Renal cortical epithelial cell (primary cell): ENCODE results near the gene MCC. TPM values are rescaled to one million over a fixed set of nuclear protein-coding genes. Genes with fewer than 3 reads are reported as not detected.

Source experiments
- DNase-seq: peaks from one replicate; pipeline ENCODE4 v3.0.0-alpha.2; 2011; ENCODE audit warnings: low read depth
- total RNA-seq: library from RNA; depleted of rRNA; stranded (reverse); fragments of >200 nt; gene quantifications from 2 replicates; pipeline ENCODE4 v1.2.3, GENCODE V29; 2014

The MCC gene
- total RNA-seq, result 20.7 and 42.9 TPM in 2 replicates

DNA sequence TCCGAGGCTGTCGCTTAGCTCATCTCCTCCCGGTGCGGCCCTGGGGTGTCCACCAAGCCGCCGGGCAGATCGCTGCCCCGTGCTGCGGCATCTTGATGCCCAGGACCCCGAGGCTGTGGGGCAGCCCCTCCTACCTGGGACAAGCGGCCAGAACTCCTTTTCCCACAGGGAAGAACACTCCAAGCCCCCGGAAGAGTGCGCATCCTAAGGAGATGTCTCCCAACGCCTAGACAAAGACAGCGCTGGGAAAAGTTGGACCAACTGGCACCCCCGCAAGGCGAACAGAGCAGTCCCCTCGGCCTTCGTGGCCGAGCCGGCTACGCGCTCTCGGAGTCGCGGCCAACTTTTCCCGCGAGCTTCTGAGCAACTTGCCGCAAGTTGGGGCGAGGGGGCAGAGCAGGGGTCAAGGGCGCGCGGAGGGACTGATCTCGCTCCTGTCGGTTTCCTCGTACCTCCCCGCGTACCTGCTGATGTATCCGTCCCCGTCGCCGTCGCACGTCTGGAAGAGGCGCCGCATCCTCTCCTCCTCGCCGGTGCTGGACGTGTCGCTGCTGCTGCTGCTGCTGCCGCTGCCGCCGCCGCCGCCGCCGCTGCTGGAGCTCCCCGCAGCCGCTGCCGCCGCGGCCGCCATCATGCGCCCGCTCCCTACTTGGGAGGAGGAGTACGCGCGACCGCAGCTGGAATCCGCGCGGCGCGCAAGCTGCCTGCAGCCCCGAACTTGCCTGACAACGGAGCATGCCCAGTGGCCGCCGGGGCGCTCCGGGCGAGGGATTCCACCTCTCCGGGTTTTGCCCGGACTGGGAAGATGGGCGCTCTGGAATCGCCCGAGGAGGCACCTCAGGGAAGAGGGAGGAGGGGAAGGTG lies at the start of gene MCC:
Gene MCC (minus strand): TSS at position 673 of the 864 bp plus-strand sequence.
- DNase-seq, result peak; percentile 60

DNA sequence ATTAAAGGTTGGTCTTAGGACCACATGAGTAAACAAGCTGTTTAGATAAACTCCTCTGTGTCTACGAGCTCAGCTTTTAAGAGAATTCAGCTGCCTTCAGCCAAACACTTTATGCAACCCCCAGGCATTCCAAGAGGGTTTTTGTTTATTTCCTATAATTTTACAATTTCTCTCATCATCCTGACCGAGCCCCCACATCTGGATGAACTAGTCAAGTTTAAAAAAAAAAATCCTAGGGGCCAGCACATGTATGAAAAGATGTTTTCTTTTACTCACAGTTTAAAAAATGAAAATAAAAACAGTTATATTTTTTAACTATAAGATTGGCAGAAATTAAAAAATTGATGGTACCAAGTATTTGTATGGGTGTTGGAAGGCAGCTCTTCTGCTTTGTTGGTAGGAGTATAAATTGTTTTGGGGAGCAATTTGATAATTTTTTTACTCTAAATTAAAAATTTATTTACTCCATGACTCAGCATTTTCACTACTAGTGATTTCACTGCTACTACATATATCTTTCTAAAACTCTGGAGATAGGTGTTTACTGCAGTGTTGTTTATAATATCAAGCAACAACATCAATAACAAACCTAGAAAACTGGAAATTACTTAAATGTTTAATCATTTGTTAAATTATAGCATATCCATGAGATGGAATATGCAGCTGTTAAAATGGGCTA lies 43.4 kb upstream of the MCC start:
- DNase-seq, result no peak

DNA sequence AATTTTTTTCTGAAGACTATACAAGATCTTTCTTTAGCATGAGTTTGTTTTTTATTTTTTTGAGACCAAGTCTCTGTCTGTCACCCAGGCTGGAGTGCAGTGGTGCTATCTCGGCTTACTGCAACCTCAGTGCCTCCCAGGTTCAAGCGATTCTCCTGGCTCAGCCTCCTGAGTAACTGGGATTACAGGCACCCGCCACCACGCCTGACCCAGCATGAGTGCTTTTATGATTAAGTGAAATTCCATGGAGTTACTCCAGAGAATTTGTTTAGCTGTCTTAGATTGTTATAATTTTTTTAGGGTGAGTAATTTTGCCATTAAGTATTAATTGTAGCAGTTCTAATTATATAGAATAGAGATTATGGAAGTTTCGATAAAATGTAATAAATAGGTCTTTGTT lies 39.5 kb upstream of the MCC start:
- DNase-seq, result no peak

DNA sequence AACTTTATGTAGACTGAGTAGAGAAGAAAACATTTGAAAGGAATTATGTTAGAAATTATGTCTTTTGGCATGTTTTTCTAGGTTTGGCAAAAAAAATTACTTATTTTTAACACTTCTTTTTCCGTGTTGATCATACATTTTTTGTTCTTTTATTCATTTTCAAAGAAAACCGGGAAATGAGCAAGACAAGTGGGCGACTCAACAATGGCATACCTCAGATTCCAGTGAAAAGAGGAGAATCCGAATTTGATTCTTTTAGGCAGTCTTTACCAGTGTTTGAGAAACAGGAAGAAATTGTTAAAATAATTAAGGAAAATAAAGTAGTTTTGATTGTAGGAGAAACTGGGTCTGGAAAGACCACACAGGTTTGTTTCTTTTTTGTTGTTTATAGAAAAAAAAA lies 38.2 kb upstream of the MCC start:
- DNase-seq, result no peak

DNA sequence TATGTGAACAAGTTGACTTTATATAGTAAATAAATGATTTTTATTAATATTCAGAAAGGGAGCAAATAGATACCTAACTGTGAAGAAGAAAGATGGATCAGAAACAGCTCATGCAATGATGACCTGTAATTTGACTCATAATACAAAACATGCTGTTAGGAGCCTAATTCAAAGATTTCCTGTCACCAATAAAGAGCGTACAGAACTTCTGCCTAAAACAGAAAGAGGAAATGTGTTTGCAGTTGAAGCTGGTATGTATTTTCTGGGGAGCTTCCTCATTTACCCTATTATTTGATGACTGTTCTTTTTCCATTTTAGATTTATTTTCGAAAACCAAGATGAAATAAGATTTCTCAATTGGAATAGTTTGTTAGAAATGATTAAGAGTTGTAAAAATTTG lies 36.7 kb upstream of the MCC start:
- DNase-seq, result no peak

DNA sequence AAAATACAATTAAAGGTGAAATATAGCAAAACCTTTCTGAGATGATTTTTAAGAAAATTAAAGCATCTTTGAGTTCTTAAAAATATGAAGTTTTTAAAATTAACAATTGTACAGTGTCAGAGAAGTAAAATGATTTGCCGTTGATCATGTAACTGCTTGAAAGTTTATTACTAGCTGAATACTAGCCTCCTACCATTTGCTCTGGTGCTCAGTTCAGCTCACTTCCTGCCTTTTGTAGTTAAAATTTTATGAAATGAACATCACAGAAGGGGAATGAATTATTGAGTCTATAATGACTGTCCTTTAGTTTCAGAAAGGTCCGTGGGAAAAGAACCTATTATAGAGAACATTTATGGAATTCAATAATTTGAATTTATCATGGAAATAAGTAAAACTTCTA lies 34.9 kb upstream of the MCC start:
- no peak for DNase-seq

DNA sequence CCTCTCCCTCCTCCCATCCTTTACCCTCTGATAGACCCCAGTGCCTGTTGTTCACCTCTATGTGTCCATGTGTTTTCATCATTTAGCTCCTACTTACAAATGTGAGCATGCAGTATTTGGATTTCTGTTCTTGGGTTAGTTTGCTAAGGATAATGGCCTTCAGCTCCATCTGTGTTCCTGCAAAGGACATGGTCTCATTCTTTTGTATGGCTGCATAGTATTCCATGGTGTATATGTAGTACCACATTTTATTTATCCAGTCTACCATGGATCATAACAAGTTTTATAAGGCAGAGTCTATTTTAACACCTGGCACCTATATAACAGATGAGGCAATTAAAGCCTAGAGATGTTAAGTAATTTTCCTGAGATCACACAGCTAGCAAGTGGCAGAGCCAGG lies 32.6 kb upstream of the MCC start:
- no peak for DNase-seq

DNA sequence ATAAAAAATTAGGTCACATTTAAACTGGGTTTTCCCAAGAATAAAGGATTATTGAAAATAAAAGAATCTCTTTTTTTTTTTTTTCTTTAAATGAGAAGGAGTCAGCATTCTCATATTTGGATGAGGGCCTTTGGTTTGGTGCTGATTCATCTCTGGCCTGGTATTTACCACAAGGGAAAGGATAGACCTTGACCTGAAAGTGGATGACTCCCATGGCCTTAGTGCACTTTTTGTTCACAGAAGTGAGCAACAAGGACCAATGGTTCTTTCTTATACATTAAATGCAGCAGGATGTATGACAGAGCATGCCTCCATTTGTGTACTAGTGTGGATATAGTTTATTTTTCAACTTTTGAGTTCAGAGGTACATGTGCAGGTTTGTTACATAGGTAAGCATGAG lies 32.2 kb upstream of the MCC start:
- DNase-seq, result peak; percentile 61

DNA sequence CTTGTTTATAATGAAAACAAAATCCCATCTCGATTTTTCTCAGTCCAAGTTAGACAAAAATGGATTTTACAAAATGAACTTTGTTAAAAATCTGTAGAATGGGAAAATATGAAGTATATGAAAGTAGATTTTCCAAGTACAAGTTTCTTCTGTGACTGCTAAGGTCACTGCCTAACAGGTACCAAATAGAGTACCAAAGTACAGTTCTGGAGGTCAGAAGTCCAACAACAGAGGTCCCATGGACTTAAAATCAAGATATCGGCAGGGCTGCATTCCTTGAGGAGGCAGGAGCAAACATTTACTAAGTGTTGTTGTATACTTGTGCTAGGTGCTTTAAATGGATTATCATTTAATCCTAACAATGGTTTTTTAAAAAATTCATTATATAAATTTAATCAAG lies 31.2 kb upstream of the MCC start:
- no peak for DNase-seq

DNA sequence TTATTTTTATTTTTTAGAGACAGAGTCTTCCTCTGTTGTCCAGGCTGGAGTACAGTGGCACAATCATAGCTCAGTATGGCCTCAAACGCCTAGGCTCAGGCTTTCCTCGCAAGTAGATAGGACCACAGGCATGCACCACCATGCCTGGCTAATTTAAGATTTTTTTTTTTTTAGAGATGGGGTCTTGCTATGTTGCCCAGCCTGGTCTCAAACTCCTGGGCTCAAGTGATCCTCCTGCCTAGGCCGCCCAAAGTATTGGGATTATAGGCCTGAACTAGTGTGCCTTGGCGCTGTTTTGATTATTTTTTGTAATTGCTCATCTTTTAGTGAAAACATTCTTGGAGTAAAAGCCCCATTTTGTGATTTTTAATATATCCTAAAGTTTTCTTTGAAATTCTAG lies 30.6 kb upstream of the MCC start:
- DNase-seq, result no peak

DNA sequence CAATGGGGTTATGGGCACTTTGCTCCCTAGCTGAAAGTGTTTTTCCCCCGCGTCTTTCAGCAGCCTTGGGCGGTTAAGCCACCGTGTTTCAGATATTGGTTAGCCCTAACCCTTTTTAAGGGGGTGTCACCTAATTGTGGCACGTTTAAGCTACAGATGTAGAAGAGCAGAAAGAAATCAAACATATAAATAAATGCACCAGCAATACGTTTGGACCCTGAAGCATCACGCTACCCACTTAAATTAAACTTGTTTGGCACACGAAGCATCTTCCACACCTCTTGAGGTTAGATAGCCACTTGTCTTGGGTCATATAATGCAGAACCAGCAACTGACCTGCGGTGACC lies 26.0 kb upstream of the MCC start:
- DNase-seq, result no peak

DNA sequence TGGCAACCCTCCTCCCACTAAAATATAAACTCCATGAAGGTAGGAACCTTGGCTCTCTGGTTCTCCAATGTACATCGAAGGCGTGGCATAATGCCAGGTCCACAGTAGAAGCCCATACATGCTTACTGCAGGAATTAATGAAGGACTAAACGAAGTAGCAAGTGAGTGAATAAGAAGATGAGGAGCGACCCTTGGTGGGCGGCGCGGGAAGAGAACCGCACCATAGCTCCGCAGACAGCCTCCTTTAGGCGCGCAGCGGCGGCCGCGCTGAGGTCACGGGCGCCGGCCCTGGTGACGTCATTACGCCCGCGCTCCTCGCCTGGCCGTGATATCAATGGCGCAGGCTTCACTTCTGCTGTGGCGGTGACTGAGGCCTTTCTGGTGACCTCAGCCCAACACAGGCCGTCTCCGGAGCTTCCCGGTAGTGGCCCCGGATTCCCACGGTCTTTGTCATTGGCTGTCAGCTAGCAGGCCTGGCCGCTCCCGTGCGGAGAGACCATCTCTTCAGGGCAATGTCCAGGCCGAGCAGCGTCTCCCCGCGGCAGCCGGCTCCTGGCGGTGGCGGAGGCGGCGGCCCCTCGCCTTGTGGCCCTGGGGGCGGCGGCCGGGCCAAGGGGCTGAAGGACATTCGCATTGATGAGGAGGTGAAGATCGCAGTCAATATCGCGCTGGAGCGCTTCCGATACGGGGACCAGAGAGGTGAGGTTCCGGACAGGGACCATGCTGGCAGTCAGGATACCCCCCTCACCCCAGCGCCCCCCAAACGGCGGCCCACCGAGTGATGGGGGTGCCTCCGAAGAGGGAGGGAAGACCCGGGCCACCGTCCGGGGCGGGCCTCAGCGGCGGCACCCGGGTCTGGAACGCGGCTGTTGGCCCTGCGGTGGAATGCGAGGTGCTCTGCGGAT lies 25.4 kb upstream of the MCC start, which contains the start of gene YTHDC2:
Gene YTHDC2 (plus strand): TSS at position 311 of the 905 bp plus-strand sequence. CDS start 202 bp downstream, at position 513.
- peak; percentile 47 for DNase-seq

DNA sequence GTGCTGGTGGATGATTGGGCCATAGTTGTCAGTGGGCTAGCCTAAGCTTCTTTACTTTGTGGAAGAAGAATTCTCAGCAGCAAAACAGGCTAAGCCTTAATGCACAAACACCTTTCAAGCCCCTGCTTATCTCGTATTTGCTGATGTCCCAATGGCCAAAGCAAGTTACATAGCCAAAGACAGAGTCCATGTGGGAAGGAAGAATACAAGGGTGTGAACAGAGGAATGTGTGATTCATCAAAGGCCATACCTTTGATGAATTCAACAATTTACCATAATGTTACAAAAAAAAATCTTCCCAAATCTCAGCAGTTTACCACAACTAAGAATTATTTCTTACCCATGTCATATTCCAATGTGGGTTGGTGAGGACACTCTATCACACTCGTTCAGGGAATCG lies 24.1 kb upstream of the MCC start:
- no peak for DNase-seq

DNA sequence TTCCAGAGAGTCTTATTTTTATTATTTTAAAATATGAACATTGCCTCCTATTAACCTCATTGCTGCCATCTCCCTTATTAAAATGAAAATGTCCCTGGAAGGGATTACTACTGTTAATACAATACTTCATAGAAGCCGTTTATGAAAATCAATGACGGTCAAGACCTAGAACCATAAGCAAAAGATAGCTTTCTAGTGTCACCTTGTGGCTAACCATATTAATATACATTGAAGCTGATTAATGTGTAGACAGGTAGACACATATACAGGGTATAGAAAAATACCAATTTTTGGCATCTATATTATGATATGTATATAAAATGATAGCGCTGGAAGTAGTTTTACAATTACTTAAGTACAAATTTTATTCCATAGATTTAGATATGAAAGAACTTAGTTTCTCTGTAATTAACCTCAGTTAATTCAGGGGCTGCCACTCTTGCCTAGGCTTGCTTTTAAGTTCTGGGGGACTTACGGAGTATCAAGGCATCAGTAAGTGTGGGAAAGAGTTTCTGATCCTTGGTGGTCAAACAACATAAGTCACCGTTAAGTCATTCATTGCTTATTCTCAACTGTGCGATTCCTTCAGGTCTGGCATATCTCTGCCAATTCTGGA lies 22.7 kb upstream of the MCC start:
- DNase-seq, result peak; percentile 52

DNA sequence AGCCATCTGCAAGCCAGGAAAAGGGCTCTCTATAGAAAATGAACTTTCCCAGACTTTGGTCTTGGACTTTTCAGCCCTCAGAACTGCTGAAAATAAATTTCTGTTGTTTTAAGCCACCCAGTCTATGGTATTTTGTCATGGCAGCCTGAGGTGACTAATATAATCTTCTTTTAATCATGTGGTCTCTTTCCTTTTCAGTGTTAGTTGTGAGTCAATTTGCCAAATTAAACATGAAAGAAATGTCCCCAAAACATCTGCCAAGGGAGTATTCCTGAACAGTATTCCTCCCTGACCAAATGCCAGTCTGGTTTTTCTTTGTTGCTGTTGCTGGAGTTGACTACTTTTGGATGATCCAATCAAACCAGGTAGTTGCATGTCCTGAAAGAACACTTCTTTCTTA lies 20.5 kb upstream of the MCC start:
- no peak for DNase-seq

DNA sequence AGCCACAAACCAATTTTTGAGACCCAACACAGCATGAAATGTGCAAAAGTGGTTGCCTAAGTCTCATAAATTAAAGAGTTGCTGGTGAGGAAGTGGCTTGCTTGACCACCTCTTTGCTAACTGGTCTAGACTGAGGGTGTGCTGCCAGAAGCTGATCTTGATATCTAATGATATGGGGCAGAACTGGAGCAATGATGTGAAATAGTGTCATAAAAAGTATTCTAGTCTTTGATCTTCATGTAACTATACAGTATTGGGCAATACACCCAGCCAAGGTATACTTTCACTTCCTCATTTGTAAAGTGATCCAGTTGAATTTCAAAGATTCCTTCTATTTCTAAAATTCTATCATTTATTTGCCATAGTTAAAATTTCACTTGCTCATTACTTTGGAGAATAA lies 19.3 kb upstream of the MCC start:
- no peak for DNase-seq

DNA sequence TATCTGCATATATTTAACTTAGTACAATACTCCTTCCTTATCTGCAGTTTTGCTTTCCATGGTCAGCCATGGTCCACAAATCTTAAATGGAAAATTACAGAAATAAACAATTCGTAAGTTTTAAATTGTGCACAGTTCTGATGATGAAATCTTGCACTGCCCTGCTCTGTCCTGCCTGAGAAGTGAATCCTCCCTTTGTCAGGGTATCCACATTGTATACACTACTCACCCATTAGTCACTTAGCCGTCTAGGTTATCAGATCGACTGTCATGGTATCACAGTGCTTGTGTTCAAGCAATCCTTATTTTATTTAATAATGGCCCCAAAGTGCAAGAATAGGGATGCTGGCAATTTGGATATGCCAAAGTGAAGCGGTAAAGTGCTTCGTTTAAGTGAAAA lies 16.9 kb upstream of the MCC start:
- no peak for DNase-seq

DNA sequence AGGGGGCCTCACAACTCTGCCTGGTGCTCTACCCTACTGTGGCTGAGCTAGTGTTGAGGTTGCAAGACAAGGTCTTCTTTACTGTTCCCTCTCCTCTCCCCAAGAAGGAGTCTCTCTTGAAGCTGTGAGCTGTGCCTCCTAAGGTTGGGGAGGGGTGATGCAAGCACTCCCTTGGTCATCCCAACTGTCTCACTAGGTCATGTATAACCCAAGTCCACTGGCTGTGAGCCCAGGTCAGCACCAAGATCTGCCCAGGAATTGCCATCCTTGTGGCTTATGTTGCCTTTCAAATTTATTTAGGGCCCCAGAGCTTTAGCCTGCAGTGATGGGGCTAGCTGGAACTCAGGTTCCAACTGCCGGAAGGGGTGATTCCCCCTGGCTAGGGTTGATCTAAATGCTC lies 14.9 kb upstream of the MCC start:
- no peak for DNase-seq

DNA sequence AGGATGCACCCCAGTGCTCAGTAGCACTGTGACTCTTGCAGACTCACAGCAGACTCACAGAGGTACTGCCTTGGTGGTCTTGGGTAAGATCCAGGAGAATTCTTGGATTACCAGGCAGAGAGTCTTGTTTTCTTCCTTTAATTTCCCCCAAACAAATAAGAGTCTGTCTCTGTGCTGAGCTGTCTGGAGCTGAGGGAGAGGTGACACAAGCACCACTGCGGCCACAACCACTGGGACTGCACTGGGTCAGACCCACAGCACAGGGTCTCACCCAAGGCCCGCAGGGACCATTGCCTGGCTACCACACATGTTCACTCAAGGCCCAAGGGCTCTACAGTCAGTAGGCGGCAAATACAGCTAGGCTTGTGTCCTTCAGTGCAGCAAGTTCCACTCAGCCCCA lies 13.8 kb upstream of the MCC start:
- DNase-seq, result no peak

DNA sequence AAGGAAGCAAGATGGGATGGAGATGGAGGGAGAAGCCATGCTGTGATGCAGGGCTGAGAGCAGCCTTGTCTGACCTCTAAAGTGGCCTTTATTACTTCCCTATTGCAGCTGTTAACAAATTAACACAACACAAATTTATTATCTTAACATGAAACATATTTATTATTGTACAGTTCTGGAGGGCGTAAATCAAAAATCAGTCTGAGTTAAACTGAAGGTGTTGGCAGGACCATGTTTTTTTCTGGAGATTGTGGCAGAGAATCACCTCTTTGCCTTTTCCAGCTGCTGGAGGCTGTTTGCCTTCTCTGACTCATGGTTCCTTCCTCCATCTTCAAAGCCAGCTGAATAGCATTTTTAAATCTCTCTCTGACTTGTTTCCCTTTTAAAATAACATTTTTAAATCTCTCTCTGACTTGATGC lies 7.2 kb upstream of the MCC start:
- peak; percentile 26 for DNase-seq

DNA sequence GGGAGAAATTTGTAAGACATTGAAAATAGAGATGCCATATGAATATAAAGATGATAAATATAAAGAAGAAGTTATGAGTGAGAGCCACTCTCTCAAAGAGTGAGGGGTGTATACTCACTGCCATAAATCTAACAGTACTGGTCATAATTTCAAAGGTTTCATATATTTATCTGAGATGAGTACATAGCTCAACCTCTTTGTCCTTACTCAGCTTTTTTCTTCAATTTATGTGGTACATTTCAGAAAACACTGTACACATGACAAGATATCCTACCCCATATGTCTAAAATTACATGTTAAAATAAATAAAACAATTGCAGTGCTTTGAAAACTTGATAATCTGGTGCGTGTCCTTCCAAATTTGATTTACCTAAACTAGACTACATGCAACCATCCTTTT lies 5.2 kb upstream of the MCC start:
- DNase-seq, result no peak

DNA sequence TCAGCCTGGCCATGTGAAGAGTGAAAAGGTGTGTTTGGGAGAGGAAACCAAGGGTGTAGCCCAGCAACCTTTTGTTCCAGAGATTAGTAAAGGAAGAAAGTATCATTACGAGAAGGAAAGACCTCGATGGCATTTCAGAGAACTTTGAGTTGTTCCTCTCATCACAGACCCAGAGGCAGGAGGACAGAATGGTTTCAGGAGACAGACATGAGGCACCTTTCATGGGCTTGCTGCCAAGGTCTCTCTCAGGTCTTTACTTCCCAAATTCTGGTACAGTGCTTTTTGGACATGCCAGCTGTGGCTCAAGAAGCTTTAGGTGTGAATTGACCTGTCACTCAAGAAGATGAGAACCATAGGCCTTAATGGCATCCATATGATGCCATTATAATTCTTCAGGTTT lies 2.8 kb upstream of the MCC start:
- no peak for DNase-seq
